A204.1 (cell line): ENCODE results near the gene IL9.

Source experiments
- FAIRE-seq: peaks from 2 replicates; lab custom pipeline; 2012; peaks lifted over from hg19 to GRCh38; lab: Jason Lieb, UNC

IL9 gene

DNA sequence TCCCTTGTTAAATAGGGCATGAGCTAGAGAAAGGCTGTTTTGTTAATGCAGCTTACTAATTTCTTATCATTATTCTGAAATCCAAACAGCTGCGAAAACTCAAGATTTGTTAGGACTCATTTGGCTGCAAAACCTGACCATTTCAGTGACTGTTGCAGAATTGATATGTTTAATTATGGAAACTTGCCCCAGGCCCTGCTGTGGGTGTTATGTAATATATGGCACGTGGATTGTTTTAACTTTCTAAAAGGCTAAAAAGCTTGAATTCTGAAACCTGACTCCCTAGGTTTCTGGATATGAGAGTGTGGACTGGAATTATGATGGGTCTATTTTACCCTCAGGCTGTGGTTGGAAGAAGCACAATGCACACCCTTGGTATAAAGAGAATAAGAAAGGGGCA is 4.4 kb downstream of the IL9 start:
- FAIRE-seq, result no peak

DNA sequence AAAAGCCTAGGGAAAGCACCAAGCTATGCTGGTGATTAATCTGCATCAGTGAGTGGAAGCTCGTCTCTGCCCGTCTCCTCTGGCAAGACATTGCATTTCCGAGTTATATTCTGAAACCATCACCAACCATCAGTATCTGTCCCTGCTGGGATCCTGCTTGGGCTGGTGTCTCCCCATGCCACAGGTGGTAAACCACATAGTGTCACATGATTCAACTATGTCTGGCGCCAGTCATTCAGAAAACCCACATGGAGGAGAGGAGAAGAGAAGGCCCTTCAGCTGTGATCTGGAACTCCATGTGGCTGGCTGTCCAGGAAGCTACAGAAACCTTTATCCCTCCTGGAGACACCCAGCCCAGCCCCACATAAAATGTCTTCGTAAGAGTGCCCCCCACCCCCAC is 4.8 kb downstream of the IL9 start:
- FAIRE-seq, result no peak

DNA sequence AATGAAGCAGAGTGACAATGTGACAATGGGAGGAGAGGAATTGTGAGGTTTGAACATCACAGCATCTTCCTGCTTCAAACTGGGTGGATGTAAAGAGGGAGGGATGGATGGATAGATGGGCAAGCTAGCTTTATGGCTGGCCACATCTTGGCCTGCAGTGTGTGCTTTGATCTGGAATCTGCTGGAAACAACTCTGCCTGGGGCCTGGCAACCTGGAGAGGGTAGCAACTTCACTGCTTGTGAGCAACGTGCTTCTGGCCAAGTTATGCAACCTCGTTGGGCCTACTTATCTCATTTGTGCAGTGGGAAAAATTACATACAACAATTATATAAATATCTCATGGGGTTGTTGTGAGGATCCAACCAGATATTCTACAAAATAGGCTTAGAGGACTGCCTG is 5.3 kb downstream of the IL9 start:
- no peak for FAIRE-seq

DNA sequence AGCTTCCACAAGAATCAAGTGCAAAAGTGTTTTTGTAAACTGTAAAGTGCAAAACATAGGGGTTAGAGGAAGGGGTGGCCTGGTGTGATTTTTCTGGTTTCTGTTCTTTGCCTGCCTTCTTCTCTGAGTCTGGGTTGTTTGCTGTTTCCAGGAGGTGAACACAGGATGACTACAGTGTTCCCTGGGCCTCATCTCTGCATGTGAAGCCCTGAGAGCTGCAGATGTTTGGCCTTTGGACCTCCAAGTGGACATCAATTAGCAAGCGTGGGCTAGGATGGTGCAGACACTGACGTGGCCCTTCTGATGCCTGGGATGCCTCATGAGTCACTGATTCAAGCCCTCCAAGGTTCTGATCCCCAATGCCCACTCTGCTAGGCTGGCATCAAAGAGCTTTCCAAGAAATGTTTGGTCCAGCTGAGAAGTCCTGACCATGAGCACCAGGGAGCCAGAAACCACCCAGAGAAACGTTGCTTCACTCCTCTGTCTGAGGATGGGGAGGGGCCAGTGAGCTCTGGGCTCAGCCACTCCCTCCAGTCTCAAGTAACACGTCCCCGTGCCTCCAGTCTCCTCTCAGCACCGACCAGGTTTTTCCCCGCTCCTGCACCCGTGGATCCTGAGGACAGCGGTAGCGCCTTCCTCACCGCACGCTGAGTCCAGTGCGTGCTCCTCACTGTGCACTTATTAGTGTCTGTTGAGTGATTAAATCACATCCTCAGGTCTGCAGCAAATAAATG is 7.6 kb downstream of the IL9 start:
- no peak for FAIRE-seq

DNA sequence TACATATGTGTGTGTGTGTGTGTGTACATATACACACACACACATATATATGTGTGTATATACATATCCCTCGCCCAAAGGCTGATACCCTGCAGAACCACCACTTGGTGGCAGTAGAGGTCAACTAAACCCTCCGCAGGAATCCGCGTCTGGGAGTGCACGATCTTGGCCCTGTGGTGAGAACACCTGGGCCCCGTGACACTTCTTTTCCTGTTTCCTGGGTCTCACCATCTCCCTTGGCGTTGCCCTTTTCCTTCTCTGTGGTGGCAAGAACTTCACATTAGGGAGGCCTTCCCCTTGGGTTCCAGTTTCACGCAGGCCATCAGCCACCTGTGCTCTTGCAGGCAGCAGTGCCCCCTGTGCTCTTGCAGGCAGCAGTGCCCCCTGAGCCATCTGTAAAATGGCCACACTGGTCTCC is 8.2 kb downstream of the IL9 start:
- peak; percentile 25 for FAIRE-seq

DNA sequence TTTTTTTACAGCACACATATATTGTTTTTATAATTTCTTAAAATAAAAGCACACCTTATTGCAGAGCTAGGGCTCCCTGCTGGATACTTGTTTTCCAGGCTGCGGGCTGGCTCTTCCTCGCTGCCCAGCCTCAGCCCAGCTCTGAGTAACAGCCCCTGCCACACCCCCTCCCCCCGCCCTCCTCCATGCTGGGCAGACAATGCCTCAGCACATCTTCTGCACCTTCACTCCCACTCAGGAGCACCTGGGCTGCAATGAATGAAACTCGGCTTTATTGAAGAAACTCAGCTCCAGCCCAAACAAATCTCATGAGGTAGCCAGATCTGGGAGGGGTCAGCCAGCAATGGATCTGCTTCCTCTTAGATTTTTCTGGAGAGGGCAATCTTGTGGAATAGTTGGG is 9.5 kb downstream of the IL9 start:
- FAIRE-seq, result no peak

DNA sequence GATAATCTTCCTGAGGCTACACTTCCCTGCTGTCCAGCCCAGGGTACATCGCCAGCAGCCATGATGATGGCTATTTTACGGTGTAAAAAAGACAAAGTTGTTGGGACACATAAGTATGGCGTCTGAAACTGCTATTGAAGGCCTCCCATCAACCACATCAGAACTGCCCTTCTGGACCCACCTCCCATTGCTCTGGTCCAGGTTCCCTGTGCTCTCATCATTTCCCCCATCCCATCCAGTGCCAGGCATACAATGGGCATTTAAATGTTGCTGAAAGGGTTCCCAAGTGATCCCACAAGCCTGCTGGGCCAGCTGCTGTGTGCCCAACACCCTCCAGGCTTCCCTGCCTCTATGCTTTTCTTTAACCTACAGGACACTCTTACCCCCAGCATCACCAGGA is 10.6 kb downstream of the IL9 start:
- no peak for FAIRE-seq

DNA sequence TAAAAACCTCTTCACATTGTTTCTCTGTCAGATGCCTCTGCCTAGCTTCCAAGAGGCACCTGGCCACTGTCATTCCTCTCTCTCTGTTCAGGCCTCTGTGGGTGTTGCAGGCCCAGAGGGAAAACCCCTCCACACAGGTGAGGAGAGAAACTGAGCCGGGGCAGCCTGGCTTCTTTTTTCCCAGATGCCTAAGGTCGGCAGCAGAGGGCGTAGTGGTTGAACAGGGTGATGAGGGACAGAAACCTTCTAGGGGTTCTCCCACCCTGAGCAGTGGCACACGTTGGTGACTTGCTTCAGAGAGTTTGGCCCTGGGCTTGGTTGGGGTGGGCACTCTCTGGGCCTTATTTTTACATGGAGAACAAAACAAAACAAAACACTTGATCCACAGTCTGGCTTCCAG is 12.2 kb downstream of the IL9 start:
- FAIRE-seq, result no peak

DNA sequence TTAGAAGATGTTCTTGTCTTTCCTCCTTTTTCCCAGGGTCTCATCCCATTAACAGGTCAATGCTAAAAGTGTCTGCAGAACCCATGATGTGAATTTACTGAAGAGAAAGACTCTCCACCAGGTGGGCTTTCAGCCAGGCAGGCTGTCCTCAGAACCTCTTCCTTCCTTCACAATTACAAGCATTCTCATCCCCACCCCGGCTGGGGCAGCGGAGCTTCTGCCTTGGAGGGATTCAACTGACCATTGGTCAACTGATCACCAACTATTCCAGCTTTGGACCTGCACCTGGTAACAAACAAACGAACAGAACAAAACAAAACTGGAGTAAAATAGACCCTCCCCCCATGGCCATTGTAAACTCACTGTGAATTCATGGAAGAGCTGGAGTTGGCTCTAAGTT is 12.6 kb downstream of the IL9 start:
- no peak for FAIRE-seq

DNA sequence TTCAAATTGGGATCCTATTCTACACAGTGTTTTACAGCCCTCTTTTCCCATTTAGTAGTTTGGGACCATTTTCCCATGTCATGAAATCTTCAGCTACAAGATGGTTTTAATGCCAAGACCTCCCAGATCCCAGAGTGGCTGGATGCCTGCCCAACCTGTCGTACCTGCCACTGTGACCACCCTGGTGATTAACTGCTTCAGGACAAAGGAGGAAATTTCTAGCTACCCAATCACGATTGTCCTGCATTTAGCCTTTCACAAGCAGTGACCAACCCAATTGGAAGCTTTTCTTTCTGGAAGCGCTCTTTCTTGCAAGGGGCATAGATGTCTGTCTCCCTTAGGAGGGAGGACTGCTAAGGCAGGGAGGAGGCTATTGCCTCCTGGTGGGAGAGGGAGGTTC is 13.8 kb downstream of the IL9 start:
- FAIRE-seq, result no peak

DNA sequence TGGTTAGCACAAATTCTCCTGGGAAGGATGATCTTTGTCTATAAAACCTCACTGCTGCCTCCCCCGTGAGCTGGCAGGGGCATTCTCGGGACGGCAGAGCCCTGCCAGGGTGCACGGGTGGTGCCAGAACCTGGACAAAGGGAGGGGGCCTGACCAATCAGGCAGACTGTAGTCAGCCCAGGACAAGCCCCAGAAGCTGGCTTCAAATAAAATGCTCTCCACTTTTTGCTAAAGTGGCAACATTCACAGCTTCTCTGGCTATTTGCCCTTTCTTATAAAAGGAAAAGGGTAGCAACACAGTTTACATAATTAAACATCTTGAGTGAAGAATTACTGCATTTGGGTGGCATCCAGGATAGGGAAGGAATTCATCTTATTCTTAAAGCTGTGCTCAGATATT is 14.4 kb downstream of the IL9 start:
- no peak for FAIRE-seq

DNA sequence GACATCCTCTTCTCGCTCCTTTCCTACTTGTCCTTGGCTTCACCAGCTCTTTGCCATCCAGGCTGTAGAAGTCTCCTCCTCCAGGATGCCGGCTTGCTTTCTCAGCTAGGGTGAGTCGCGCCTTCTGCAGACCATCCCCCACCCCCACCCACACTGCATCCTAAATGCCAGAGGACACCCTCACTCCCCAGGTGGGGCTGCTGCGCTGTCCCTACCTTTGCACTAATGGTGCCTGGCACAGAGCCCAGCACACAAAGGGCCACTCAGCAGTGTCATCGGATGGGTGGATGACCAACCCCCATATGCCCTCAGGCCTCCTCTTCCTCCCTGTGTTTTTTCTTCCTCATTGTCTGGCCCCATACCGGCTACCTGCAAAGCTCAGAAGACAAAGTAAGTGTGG is 14.8 kb downstream of the IL9 start:
- FAIRE-seq, result no peak

DNA sequence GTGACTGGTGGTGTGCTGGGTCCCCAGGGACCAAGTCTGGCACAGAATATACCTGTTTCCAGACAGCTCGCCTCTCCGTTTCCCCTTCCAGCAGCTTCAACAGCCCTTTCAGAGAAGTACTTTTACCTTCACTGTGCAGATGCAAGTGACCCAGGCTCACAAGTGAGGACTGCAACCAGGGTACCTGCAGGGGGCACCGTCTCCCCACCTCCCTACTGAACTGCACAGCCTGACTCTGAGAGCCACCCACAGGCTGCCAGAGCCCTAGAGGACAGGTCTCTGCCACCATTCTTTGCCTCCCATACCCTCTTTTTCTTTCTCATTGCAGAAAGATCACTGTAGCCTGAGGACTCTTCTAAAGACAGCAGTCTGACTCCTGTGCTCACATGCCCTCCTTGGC is 15.4 kb downstream of the IL9 start:
- no peak for FAIRE-seq

DNA sequence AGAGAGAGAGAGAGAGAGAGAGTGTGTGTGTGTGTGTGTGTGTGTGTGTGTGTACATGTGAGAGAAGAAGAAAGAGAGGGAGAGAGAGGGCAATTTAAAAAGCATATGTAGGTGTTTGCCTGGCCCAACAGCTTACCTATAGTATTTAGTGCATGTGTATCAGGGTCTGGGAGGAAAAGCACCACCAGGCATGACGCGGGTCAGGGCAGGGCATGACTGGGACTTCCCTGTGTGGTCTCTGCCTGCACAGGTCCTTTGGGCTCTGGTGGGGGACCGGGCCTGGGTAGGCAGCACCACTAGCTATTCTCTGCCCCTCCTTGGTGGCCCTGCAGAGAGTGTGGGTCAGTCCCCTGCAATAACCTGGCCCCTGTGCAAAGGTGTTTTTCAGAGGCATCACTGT is 16.1 kb downstream of the IL9 start:
- no peak for FAIRE-seq

DNA sequence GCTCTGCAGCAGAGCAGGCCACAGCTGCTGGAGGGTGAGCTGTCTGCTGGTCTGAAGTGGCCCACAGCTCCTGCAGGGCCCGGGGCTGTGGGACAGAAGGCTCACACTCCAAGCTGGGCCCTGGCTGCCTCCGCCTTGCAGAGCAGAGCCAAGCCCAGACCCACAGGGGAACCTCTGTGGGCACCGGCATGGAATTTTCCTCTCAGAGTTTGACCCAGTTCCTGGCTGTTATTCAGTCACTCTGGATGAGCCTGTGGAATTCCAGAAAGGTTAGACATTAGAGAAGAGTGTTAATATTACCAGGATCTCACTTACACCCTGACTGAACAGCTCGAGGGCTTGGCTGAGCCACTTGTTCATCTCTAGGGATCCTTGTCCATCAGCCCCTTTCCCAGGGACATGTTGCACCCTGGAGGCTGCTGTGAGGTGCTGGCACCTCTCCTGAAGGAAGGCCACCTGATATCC is 17.5 kb downstream of the IL9 start:
- no peak for FAIRE-seq

DNA sequence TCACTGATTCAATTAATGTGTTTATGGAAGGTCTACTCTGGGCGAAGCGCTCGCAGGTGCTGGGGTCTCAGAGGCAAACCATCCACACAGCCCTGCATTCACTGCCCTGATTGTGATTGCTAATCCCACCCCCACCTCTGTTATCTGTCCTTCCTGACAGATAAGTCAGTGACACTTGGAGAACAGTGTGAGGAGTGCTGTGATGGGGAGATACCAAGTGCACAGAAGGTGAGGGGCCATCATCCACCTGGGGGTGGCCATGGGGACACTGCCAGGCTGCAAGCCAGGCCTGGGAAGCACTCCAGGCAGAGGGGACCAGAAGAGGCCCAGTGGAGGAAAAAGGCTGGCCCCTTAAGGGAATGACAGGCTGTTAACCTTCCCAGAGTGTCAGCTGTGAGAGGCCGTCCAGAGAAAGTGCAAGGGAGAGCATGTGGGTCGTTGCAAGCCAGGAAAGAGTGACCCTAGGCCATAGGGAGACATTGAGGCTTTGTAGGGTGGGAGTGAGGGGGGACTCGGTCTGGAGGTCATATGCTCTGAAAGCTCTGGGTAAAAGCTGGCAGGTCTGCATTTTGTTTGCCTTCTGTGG is 18.0 kb downstream of the IL9 start:
- no peak for FAIRE-seq

DNA sequence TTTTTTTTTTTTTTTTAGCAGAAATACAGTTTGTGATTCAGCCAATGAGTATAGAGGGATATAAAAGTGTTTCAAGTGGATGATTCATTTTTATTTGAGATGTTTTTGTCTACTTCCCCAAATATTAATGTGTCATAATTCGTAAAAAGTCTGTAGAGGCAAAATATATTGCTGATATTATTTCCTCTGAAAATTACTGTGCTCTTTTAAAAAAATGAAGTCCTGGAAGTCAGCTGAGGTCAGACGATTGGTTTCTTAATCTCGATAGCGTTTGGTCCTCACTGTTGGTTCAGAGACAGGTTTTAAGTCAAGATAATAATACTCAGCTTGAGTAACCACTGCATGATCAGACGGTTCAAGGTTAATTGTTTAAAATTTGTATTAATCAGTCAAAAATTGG is 19.5 kb downstream of the IL9 start:
- no peak for FAIRE-seq

DNA sequence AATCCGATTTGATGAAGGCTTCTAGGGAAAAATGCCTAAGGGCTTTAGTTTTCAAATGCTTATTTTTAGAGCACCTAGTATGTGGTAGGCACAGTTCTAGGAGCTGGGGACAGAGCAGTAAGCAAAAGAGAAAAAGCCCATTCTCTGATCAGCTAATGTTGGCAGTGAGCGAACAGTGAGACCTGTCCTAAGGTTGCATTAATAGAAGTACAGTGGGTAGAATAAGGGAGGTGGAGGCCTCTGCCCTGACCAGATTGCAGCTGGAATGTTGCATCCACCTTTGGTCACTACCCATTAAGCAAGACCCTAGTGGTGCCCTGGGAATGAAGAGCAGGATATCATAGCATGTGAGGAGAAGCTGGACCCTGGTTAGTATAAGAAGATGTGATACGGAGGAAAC is 20.1 kb downstream of the IL9 start:
- FAIRE-seq, result no peak

DNA sequence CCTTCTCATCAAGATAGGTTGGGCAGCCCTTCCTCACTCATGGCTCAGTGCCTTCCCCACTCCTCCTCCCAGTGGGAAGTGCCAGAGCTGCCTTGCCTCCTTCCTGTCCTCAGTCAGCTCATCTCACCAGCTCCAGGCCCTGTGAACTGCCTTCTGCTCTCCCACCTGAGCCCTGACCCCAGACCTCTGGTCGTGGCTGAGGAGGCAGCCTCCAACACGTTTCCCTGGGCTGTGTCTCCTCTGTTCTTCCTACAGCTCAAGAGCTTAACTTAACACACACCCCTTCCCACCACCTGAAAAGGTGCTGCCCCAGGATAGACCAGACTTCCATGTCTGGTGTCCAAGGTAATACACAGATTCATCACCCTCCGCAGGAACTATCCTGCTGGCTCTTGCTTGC is 21.2 kb downstream of the IL9 start:
- FAIRE-seq, result no peak

DNA sequence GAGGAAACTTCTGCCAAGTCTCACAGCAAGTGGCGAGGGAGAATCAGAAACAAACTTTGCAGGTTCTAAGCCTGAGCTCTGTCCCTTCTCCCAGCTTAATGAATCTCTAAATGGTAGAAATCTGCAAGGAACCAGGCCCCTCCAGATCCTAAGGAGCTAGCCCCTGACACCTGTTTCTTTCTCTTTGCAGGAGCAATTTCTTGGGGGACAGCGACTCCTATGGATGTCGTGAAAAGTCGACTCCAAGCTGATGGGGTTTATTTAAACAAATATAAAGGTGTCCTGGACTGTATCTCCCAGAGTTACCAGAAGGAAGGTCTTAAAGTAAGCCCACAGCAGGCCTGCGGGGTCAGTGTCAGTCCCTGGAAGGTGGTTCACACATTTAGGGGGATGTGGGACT is 21.8 kb downstream of the IL9 start:
- FAIRE-seq, result no peak

DNA sequence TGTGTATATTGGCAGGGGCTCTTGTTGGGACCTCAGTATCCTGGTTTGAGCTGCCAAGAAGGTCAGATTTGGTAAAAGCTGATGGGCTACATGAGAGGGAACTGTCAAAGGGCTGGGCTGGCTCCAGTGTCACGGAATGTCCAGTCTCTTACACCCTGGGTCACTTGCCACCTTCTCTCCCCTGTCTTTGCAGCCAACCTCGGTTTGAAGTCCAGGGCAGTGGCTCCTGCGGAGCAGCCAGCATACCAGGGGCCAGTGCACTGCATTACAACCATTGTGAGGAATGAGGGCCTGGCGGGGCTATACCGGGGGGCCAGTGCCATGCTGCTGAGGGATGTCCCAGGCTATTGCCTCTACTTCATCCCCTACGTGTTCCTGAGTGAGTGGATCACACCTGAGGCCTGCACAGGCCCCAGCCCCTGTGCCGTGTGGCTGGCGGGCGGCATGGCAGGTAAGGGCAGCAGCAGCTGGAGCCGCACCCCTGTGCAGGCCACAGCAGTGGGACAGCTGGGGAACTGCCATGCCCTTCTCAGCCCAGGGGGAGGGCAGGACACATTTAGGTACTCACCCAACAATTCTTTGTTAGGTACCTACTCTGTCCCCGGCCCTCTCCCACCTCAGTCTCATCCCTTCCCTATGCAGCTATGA is 24.2 kb downstream of the IL9 start:
- no peak for FAIRE-seq

DNA sequence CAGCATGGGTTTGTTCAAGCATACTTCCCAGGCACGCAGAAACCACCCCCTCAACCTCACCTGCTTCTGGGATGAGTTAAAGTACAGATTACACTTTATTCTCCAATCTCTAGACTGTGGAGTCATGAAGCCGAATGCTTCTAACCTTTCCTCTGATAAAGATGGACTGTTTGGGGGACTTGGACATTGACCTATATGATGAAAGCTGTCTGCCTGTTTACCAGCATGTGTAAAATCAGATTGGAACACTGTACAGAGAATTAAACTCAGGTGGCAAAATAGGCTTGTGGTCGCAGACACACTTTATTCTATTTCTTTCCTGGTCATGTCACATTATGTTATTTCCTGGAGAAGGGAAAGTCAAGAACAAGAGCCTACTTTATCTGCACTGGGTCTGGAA is 25.7 kb downstream of the IL9 start:
- no peak for FAIRE-seq

DNA sequence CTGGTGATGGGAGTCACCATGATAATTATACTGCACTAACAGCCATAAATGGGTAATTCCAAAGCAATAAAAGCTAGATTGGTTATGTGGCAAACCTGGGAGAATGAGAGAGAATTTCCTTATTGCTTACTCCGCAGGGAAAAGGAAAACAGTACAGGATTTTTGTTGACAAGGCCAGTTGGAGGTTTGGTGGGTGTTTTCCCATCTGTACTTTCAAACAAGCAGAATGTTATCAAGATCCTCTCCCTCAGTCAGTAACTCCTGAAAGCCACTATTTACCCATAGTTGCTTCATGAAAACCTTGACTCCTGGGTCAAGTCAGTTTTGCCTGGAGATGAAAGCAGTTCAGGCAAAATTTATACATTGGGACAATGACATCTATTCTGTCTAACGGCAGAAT is 26.4 kb downstream of the IL9 start:
- no peak for FAIRE-seq

DNA sequence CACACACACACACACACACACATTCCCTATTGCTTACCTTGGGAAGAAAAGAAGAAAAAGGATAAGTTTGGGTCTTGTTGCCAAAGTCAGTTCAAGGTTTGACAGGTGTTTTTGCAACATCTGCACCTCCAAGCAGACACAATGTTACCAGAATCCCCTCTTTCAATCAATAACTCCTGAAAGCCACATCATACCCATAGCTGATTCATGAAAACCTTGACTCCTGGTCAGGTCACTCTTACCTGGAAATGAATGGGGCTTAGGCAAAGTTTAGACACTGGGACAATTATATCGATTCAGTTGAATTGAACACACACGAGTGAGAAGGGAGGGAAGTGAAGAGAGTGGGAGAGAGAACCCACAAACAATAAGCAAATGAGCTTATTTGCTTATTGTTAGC is 27.0 kb downstream of the IL9 start:
- no peak for FAIRE-seq
